HepG2 (cell line): Measurements from ENCODE around the gene POLR1E. TPM values are rescaled to one million over a fixed set of nuclear protein-coding genes. Genes with fewer than 3 reads are reported as not detected.

Experiments
- ATAC-seq: fragments of 200-7000 bp; cut with Tn5 transposase; 3 replicates; pipeline ENCODE4 v1.9.1; 2020; ENCODE audit warnings: mild to moderate bottlenecking, moderate library complexity
- BruUV-seq: library from RNA; stranded (reverse); fragments of 400-500 nt; replicated peaks from 2 replicates; lab custom pipeline; 2021; lab: Mats Ljungman, UMichigan
- CTCF ChIA-PET: fragments of 300-600 bp; formaldehyde crosslinking; extraction: SDS; loops from one replicate; lab custom pipeline; 2021; ENCODE audit warnings: low total read pairs, inconsistent platforms, low intra/inter-chr PET ratio; lab: Yijun Ruan, JAX
- POLR2A ChIA-PET: fragments of 350-600 bp; sonication (Branson Sonifier 250); formaldehyde crosslinking; loops from one replicate; lab custom pipeline; 2020; ENCODE audit warnings: antibody characterized with exemption, inconsistent platforms; lab: Yijun Ruan, JAX
- DNase-seq: peaks from one replicate; pipeline ENCODE4 v3.0.0-alpha.2; 2015; ENCODE audit warnings: low spot score
- FAIRE-seq: peaks from 3 replicates; lab custom pipeline; 2011; peaks lifted over from hg19 to GRCh38; lab: Jason Lieb, UNC
- H2AFZ ChIP-seq: one replicate; pipeline ENCODE4 v1.6.1; 2011; ENCODE audit warnings: low read length, inconsistent platforms
- H3K27ac ChIP-seq: fragments of 300-600 bp; 3 replicates; pipeline ENCODE4 v1.8.0; 2011; ENCODE audit warnings: mixed run types, mild to moderate bottlenecking, mixed read lengths, low read length, inconsistent platforms; ENCODE audit not compliant: insufficient read depth; ENCODE audit errors: extremely low read length
- H3K27me3 ChIP-seq, 2 experiments: fragments of 200-600 bp in 1 of 2; 2 replicates in 1 of 2; 3 replicates in 1 of 2; pipeline versions ENCODE4 v1.6.0 to v1.8.0; 2011; ENCODE audit warnings: low read length in 2 of 2, mild to moderate bottlenecking in 2 of 2, moderate library complexity in 2 of 2, inconsistent platforms in 1 of 2; ENCODE audit not compliant: insufficient read depth in 2 of 2, control insufficient read depth in 1 of 2
- H3K36me3 ChIP-seq, 2 experiments: fragments of 200-600 bp in 1 of 2; replicated peaks in 1 of 2; 2 replicates in 1 of 2; 3 replicates in 1 of 2; pipeline versions ENCODE4 v1.5.1 to v1.8.0; 2011; ENCODE audit warnings: low read length in 2 of 2, inconsistent platforms in 1 of 2; ENCODE audit not compliant: insufficient read depth in 2 of 2, control insufficient read depth in 1 of 2
- H3K4me1 ChIP-seq: 2 replicates; pipeline ENCODE4 v1.5.1; 2012; ENCODE audit warnings: low read length, inconsistent platforms; ENCODE audit not compliant: insufficient read depth
- H3K4me2 ChIP-seq: 2 replicates; pipeline ENCODE4 v1.6.0; 2011; ENCODE audit warnings: low read depth, low read length, inconsistent platforms
- H3K4me3 ChIP-seq, 3 experiments: fragments of 200-600 bp in 1 of 3; sonication (generic), shearing (Covaris generic) in 1 of 3; replicated peaks in 1 of 3; 2 replicates each; pipeline ENCODE4 v1.5.1; 2011 to 2016; ENCODE audit warnings: low read length in 3 of 3, inconsistent platforms in 2 of 3, low read depth in 2 of 3, mild to moderate bottlenecking in 2 of 3, control low read depth in 1 of 3, mixed read lengths in 1 of 3; ENCODE audit not compliant: insufficient read depth in 1 of 3
- H3K79me2 ChIP-seq: one replicate; pipeline ENCODE4 v1.6.1; 2011; ENCODE audit warnings: low read length, inconsistent platforms; ENCODE audit not compliant: insufficient read depth
- H3K9ac ChIP-seq: 2 replicates; pipeline ENCODE4 v1.6.0; 2011; ENCODE audit warnings: mild to moderate bottlenecking, low read depth, low read length, inconsistent platforms; ENCODE audit not compliant: insufficient read depth
- H3K9me3 ChIP-seq: 2 replicates; pipeline ENCODE4 v1.5.1; 2012; ENCODE audit warnings: mild to moderate bottlenecking, low read length
- H4K20me1 ChIP-seq: 2 replicates; pipeline ENCODE4 v1.6.0; 2011; ENCODE audit warnings: inconsistent platforms, mild to moderate bottlenecking, low read length, moderate library complexity; ENCODE audit not compliant: insufficient read depth
- ADNP ChIP-seq: sonication (generic); formaldehyde crosslinking; IDR thresholded peaks from 2 replicates; pipeline ENCODE4 v1.4.0; 2020; ENCODE audit warnings: missing genetic modification reagents
- AGO1 ChIP-seq: fragments of 200-400 bp; formaldehyde crosslinking; IDR thresholded peaks from 2 replicates; pipeline ENCODE4 v1.6.1; 2017; ENCODE audit warnings: mild to moderate bottlenecking, low read depth, low read length, moderate library complexity; ENCODE audit not compliant: poor library complexity, severe bottlenecking
- ATF6 ChIP-seq: sonication (generic); formaldehyde crosslinking; conservative IDR thresholded peaks from 2 replicates; pipeline ENCODE4 v1.4.0; 2020; ENCODE audit warnings: missing genetic modification reagents
- ATF7-NPFF ChIP-seq: sonication (generic); formaldehyde crosslinking; IDR thresholded peaks from 2 replicates; pipeline ENCODE4 v1.8.1; 2023; ENCODE audit warnings: mild to moderate bottlenecking, low read depth, missing genetic modification reagents, moderate library complexity
- CEBPZ ChIP-seq: IDR thresholded peaks from 2 replicates; pipeline ENCODE4 v1.6.1; 2012; ENCODE audit warnings: low read length, improper control_type of control experiment
- HMGXB3 ChIP-seq: sonication (generic); formaldehyde crosslinking; IDR thresholded peaks from 2 replicates; pipeline ENCODE4 v1.4.0; 2020; ENCODE audit warnings: missing genetic modification reagents, borderline replicate concordance
- NR3C1 ChIP-seq: sonication (generic); formaldehyde crosslinking; IDR thresholded peaks from 2 replicates; pipeline ENCODE4 v1.4.0; 2020; ENCODE audit warnings: missing genetic modification reagents
- REPIN1 ChIP-seq: sonication (generic); formaldehyde crosslinking; IDR thresholded peaks from 2 replicates; pipeline ENCODE4 v1.8.0; 2022; ENCODE audit warnings: missing genetic modification reagents, low read depth, mild to moderate bottlenecking, borderline replicate concordance
- REXO4 ChIP-seq: sonication (generic); formaldehyde crosslinking; IDR thresholded peaks from 2 replicates; pipeline ENCODE4 v1.8.0; 2022; ENCODE audit warnings: missing genetic modification reagents, mild to moderate bottlenecking, borderline replicate concordance
- SP4 ChIP-seq: sonication (generic); formaldehyde crosslinking; IDR thresholded peaks from 2 replicates; pipeline ENCODE4 v1.8.1; 2023; ENCODE audit warnings: mild to moderate bottlenecking, missing genetic modification reagents
- ZNF446 ChIP-seq: sonication (generic); formaldehyde crosslinking; IDR thresholded peaks from 2 replicates; pipeline ENCODE4 v1.5.0; 2020; ENCODE audit warnings: mild to moderate bottlenecking, missing genetic modification reagents
- ZNF589 ChIP-seq: sonication (generic); formaldehyde crosslinking; conservative IDR thresholded peaks from 2 replicates; pipeline ENCODE4 v1.8.0; 2022; ENCODE audit warnings: mild to moderate bottlenecking, moderate library complexity, missing genetic modification reagents
- ZNF7 ChIP-seq: IDR thresholded peaks from 2 replicates; pipeline ENCODE4 v1.6.1; 2016; ENCODE audit warnings: missing biosample characterization, missing genetic modification reagents
- ZNF773 ChIP-seq: sonication (generic); formaldehyde crosslinking; IDR thresholded peaks from 2 replicates; pipeline ENCODE4 v1.4.0; 2020; ENCODE audit warnings: missing genetic modification reagents, borderline replicate concordance
- ZNF883 ChIP-seq: sonication (generic); formaldehyde crosslinking; IDR thresholded peaks from 2 replicates; pipeline ENCODE4 v1.5.1; 2020; ENCODE audit warnings: mild to moderate bottlenecking, missing genetic modification reagents; ENCODE audit errors: not compliant biosample characterization
- WGBS: methylation state at CpG from one replicate; pipeline ENCODE4 v1.1.6; 2017; ENCODE audit warnings: low lambda C conversion rate; 5-methylcytosine and 5-hydroxymethylcytosine counted together
- in situ Hi-C: cut with HindIII; loops from 2 replicates; pipeline ENCODE4 v1.10.0; 2017; ENCODE audit warnings: low pct_unique_long_range_greater_than_20kb; ENCODE audit not compliant: extremely low pct_ligation_motif_present
- intact Hi-C: fragments of 100-400 bp; cut with micrococcal nuclease; formaldehyde crosslinking; loops from one replicate; pipeline ENCODE4 v1.10.0; 2022; ENCODE audit not compliant: unreplicated experiment
- polyA plus RNA-seq, 8 experiments: library from polyadenylated mRNA; depleted of rRNA in 3 of 8; stranded (reverse) in 7 of 8; unstranded in 1 of 8; fragments of >200 nt; fragmentation: Illumina TruSeq in 4 of 8; extraction: Trizol in 4 of 8; gene quantifications; 2 replicates each; pipeline versions ENCODE4 v1.2.1 to v1.2.3, GENCODE V29; 2011 to 2016; ENCODE audit warnings: low read depth in 4 of 8, missing spikeins in 1 of 8, mixed read lengths in 1 of 8; ENCODE audit not compliant: insufficient read depth in 1 of 8
- total RNA-seq, 5 experiments: library from RNA; depleted of rRNA; stranded (reverse); fragments of >200 nt; fragmentation: Illumina TruSeq; extraction: Trizol; gene quantifications; 2 replicates each; pipeline ENCODE4 v1.2.3, GENCODE V29; 2016; ENCODE audit warnings: low read depth in 1 of 5

Gene POLR1E
- total and polyA plus RNA-seq, 2 of the 13 experiments (the other 11 are each of a cell fraction or from before 2014, with no cell fraction given): 23.0 to 37.8 TPM

- TF ChIP-seq ATF6 (CRISPR knock-in tag) (no peak), NR3C1 (CRISPR knock-in tag) (no peak), AGO1 (no peak), REXO4 (no peak), SP4 (CRISPR knock-in tag) (no peak)
Measured at GRCh38 chr9:37542488-37542887, 56.7 kb downstream of the POLR1E start (continued).

GRCh38 chr9:37542895-37543294 is 57.1 kb downstream of the POLR1E start:
- Histone ChIP-seq H3K27ac (no peak overlapping the region), H3K4me3 (no peak overlapping the region), H3K79me2 (no peaks in the 10 kb centered on the region), H2AFZ (no peak overlapping the region), H4K20me1 (no peaks in the 10 kb centered on the region), H3K9ac (no peak overlapping the region), H3K4me1 (no peaks in the 10 kb centered on the region), H3K36me3 (no peaks in the 10 kb centered on the region; a peak in 2 of 5 replicates), H3K27me3 (no peaks in the 10 kb centered on the region), H3K9me3 (no peaks in the 10 kb centered on the region), H3K4me2 (no peak overlapping the region)
- POLR2A ChIA-PET: no interaction called here
- DNase-seq (no peak), ATAC-seq (no peak), FAIRE-seq (no peak)
- intact Hi-C loops: no loop called here
- WGBS: 55% methylated on average over 1 of the region's 1 CpG
- no TSS peak for BruUV-seq
- in situ Hi-C loops: no loop called here
- CTCF ChIA-PET: no interaction called here
- no peak for TF ChIP-seq ATF7-NPFF (CRISPR knock-in tag)
- no peak for TF ChIP-seq HMGXB3
- TF ChIP-seq REPIN1: no peak
- no peak for TF ChIP-seq ZNF446 (CRISPR knock-in tag)
- no peak for TF ChIP-seq ZNF7 (CRISPR knock-in tag)
- TF ChIP-seq ADNP (CRISPR knock-in tag): no peak
- TF ChIP-seq ZNF773 (CRISPR knock-in tag): no peak
- TF ChIP-seq ZNF589: no peak
- no peak for TF ChIP-seq ZNF883 (CRISPR knock-in tag)
- TF ChIP-seq CEBPZ: no peak
